GM19238 (cell line): Measurements from ENCODE around the gene BHLHE41.

Source experiments
- DNase-seq: peaks from one replicate; pipeline ENCODE4 v3.0.0; 2011; ENCODE audit warnings: low spot score; ENCODE audit not compliant: insufficient read length

The BHLHE41 gene

DNA sequence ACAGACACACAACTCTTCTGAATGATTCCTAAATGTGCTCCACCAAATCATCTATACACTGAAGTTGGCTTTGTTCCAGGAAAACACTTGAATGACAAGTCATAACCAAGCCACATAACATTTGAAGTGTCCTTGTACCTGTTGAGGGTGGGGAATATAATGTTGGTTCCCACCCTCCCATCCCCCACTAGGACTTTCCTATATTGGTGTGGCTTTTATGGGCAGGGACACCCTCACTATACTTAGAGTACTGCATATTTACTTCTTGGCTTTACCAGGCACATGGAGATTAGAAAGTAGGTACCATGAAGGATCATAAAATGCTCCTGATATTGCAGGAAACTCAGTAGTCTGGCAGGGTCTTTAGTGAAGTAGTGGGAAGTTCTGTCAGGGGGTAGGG, 9.7 kb upstream of the BHLHE41 start:
- DNase-seq = no peak

DNA sequence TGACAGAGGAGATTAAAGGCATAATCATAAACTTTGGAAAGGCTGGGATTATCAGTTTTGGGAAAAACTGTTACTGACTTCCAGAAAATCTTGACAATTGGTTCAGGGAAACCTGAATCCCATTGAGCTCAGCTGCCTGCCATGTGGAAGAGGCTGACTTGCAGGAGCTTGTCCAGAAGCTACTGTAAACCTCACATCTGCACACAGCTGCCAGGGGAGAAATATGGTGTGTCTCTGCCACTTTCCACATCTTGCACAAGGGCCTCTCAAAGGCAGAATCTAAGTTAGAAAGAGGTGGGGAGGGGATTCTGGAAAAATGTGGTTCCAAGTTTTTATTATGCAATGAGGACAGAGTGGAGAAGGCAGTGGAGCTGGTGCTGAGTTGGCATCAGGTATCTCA, 8.7 kb upstream of the BHLHE41 start:
- DNase-seq = no peak

DNA sequence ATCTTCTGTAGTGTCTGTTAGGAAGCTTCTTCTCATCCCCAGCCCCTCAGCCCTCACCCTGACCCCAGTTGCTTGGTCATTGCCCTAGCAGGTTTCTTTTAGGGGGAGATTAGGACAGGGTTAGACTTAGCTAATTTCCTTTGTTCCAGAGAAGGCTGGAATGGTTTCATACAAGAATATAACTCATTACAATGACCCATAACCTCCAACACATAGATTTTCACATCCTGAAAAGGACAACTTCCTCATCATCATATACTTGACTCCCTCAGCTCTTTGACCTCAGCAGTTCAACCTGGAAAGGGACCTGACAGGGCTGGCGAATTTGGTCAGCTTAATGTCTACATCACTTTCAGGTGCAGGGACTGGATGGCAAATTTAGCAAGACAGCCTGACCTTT, 8.0 kb upstream of the BHLHE41 start:
- no peak for DNase-seq

DNA sequence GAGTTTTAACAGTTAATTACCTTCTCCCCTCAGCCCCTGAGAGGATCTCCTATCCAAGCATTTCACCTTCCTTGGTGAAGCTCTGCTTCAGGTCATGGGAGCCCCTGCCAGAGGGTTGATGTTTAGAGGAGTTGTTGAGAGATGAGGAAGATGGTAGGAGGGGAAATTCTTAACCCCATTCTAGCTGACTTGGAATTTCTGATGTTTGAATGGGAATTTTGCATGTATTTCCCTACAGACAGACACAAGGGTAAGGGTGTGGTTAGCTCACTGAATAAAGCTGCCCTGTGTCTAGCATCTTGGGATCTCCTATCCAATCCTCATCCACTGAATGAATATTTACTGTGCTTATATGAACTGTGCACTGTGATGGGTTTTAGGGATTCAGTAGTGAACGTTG, 7.1 kb upstream of the BHLHE41 start:
- no peak for DNase-seq

DNA sequence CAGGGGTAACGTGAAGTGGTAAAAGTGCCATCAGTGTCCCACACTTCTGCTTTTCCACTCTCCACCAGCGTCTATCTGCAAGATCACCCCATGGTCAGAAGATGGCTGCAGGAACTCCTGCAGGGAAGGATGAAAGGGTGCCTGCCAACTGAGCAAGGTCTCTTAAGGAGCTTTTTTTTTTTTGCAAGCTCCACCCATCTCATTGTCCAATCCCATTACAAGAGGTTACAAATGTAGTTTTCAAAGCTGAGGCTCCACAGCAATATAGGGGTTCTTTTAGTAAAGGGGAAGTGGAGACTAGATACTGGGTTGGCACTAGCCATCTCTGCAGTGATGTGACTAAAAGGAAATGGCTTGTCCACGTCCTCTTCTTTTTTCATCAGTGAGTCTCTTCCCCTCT, 5.9 kb upstream of the BHLHE41 start:
- DNase-seq = no peak

DNA sequence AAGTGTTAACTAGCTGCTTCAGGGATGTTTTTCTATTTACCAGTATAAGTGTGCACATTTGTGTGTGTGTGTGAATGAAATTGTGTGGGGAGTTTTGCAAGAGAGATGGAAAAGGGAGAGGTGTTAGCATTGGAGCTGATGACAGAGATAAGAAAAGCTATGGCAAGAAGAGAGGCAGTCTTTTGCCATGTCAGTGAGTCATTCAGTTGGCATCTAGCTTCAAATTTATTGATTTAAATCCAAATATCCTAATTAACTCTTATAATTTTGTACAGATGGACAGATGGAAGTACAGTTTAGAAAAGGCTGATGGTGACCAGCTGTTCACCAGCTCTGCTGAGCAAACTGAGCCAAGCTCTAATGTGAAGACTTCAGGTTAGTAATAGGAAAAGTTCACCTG, 3.3 kb upstream of the BHLHE41 start:
- DNase-seq = no peak

DNA sequence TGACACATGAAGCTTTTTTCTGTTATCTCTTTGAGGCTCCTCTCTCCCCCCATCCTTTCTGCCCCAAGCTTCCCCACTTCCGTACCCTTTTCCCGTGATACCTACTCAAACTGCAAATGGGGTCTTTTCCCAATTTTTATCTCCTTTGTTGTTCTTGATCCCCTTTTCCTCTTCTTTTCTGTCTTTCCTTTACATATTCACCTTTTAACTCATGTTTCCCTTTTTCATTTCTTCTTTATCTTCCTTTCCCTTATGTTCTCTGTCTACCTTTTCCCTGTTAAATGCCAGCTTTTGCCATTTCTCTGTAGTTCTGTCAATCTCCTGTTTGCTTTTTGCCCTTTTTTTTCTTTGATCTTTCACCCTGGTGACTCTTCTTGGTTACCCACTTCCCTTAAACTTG, 2.6 kb upstream of the BHLHE41 start:
- no peak for DNase-seq

DNA sequence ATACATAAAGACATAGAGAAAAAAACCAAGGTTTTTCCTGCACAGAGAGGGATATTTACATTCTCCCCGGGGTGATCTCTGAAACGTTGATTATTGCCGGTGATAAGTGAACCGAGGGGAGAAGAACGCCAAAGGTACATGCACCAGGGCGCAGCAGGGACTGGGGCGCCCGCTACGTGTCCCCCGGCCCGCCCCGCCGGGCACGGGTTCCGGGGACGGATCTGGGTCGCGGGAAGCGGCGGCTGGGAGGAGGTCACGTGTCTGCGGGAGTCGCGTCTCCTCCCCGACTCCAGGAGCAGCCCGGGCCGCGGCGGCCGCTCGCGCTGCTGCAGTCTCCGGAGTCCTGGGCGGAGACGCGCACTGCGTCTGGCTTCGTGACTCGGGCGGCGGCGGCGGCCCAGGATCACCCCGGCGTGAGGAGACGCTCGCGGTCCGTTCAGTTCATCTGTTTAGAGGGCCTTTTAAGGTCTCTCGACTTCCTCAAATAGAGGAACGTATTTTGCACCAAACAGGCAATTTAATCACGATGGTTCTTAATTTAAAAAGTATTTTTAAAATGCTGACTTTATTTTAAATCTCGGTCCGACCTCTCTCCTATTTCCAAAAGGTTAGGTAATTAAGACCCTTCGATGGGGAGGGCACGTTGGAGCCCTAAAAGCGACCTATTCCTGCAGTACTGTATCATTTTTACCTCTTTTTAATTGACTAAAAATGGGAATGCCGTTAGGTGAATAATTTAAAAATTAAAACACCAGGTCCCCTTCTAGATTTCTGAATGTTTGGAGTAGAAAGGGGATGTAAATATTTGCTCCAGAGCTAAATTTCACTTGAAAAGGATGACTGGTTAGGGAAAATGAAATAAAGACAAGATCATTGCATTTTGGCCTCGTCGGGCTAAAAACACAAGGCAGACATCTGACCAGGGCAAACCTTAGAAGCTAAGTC, 1.8 kb upstream of the BHLHE41 start:
- peak; percentile 50 for DNase-seq

DNA sequence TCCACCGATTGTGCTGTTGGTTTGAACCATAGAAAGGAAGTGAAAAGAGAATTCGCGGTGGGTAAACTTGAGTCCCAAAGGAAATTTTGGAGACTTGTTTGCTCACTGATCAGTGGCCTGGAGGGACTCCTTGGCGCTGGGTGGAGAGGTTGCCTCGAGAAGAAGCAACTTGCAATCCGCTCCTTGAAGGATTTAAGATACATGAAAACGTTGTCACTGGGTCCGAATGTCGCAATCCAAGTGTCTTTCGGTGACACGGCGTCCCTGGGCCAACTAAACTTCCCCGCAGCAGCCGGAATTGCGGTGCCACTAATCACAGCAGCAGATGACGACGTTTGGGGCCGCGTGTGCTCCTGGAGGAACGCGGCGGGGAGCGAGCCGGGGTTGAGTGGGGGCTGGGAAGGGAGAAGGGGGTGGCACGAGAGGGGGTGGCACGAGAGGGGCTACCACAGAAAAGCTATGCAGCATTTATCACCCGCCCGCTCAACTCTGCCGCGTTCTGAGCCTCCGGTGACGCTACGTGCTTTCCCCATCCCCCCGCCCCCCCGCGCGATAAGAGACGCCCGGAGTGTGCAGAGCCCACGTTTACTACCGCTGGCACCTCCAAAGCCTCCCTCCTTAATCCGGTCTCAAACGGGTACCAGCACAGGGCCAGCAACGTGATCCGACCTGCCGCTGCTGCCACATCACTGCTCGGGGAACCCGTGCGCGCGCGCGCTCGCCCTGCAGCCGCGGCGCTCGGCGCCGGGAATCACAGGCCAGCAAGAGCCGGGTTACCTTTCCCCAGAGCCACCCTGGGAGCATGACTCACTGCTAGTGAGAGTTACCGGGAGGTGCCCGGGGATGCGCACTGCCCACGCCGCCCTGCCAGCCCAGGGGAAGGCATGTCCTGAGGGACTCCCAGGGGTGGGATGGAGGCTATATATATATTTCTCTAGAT, 833 bp upstream of the BHLHE41 start:
- peak; percentile 27 for DNase-seq

DNA sequence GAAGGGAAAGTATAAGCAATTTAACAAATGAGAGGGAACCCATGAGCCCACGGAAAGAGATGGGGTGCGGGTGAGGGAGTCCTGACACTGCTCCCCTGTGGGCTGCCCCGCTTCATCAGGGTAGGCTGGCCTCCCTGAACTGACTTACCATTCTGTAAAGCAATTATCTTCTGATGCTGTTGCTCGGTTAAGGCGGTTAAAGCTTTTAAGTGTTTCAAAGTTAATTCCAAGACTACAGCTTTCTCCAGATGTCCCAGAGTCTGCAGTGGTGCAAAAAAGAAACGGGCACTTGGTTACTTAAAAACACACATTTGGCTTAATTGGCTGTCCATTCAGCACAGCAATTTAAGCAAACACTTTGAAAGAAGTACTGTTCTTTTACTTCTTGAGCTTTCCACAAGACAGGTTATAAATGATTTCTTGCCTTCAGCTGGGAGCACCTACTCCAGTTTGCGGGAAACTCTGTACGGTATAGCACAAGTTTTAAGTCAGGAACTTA, 1.3 kb downstream of the BHLHE41 start:
- DNase-seq = no peak

DNA sequence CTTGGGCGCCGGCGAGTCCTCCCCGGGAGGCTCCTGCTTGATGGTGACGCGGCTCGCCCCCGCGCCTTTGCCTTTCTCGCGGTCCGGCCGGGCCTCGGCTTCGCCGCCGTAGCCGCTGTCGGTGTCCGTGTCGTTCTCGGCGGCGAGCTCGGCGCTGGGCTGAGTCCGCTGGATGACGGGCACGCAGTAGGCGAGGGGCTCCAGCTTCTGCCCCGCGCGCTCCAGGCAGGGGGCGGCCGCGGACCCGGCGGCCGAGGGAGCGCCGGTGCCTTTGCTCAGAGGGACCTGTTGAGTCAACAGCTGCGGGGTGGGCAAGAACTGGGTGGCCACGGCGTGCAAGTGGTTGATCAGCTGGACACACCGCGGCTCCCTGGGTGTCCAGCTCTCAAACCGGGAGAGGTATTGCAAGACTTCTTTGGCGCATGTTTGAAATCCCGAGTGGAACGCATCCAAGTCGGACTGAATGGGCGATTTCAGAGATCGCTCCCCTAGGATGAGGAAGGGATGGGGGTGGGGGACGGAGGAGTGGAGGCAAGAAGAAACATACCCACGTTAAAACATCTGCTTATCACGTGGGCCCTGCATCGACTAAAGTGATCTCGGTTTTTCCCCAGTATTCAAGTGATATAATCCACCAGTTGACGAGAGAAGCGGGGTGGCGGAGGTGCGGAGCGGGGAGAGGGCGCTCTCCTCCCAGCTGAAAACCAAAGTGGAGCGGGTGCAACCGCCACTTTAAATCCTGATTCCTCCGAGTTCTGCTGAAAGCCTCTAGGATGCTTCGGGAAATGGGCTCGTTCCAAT, 2.0 kb downstream of the BHLHE41 start:
- peak; percentile 27 for DNase-seq

DNA sequence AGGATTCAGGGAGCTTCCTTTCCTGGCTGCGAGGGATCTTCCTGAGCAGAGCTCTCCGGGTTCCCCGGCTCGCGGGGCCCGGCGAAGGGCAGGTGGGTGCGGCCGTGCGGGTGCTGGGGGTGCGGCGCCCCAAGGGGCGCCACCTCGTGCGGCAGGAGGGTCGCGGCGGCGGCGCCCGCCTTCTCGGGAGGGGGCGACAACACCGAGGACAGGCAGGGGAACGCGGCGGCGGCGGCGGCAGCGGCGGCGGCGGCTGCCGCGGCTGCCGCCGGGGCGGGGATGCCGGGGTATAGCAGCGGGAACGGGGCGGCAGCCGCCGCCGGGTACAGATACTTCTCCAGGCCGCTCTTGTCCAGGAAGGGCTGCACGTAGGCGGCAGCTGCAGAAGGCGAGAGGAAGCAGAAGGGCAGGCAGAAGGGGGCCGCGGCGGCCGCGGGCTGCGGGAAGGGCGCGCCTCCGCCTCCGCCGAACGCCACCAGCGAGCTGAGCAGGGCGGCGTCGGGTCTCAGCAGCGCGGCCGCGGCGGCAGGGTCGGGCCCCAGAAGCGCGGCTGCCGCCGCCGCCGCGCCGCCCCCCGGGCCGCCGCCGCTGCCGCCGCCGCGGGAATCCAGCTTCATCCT, 2.7 kb downstream of the BHLHE41 start:
- DNase-seq = peak; percentile 23

DNA sequence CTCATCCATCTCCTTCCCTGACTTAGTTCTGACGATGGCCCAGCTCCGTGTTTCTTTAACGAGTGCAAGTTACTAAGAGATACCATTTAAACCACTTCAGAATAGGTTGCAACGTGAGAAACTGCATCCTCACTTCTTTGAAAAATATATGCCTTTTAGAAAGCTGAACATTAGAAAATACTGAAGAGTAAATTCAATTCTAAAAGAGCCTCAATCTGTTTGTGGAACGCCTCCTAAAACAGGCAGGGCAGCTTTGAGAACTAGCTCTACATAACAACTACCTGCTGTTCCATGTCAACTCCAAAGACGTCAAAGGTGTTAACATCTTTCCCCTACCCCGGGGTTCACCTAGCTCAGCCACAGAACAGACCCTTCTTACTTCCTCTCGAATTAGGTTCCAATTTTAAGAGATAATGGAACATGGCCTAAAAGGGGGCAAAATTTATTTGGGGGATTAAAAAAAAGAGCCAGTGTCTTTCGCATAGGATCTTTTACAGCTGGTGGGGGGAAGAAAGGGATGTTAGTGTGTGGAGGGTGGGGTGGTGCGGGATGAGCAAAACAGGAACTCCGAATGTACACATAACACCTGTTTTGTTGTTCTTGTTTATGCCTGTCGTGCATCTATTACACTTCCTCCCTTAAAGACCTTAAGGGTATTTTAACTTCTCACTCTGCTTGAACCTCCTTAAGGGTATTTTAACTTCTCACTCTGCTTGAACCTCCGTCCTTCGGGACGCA, 3.3 kb downstream of the BHLHE41 start:
- no peak for DNase-seq

DNA sequence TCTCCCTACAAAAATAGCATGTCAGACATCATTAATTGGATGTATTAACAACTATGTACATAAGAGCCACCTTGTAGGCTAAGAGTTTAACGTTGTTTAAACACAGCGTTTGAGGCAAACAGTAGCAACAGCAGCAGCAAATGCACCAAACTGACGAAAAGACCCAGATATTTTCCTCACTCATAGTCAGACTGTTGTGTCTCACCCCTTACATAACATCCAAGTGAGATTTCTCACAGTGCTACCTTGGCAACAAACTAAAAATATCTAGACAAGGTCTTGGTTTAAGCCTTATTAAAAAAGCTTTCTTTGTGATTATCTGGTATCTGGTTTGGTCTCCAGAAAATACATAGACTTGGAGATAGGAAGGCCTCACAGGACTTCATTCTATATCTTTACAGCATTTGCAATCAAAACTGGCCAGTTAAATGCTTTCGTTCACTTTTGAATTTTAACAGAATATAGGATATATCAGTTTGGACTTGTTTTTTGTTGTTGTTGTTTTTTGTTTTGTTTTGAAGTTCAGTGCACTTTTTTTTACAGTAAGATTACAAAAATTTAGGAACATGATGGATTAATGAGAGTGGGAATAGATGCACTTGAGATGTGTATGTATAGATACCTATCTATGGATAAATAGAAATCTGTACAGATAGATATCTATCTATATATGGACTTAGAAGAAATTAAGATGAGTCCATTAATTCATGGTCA, 4.1 kb downstream of the BHLHE41 start:
- no peak for DNase-seq

DNA sequence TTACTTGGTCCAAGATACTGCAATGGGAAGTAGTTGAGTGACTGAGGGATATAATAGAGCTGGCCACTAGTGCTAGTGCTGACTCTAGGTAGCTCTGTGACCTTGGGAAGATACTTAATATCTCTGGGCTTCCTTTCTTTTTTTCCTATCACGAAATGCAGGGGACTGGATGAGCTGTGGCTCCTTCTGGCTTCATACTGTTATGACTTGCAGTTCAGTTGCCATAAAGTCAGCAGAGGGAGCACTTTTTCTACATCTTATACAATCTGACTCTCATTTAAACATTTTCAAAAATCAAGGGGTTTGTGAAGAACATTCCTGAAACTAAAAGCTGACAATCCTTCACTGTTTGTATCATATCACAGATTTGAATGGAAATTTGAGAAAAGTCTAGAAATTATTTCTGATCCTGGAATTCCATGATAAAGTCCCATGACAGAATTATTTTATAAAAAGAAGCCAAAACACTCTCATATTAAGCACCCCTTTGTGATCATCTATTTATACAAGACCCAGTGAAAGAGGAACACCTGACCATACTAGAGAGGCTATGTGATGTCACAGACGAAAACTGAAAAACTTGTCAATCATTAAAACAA, 5.3 kb downstream of the BHLHE41 start:
- no peak for DNase-seq

DNA sequence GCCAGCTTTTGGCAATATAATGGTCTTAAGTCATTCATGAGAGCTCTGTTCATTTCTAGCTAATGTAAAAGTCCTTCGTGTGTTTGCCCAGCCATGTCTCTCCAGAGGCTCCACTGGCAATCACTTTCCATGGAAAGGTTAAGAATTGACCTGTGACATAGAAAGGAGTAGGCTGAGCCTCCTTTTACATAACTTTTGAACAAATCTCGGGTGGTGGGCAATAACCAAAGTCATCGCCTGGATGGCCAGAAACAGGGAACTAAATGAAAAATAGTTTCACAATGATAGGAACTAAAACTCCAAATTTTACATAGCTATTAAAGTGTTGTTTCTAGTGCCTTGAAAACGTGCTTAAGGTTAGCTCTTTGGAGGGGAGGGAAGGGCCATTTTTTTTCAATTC, 6.5 kb downstream of the BHLHE41 start:
- no peak for DNase-seq

DNA sequence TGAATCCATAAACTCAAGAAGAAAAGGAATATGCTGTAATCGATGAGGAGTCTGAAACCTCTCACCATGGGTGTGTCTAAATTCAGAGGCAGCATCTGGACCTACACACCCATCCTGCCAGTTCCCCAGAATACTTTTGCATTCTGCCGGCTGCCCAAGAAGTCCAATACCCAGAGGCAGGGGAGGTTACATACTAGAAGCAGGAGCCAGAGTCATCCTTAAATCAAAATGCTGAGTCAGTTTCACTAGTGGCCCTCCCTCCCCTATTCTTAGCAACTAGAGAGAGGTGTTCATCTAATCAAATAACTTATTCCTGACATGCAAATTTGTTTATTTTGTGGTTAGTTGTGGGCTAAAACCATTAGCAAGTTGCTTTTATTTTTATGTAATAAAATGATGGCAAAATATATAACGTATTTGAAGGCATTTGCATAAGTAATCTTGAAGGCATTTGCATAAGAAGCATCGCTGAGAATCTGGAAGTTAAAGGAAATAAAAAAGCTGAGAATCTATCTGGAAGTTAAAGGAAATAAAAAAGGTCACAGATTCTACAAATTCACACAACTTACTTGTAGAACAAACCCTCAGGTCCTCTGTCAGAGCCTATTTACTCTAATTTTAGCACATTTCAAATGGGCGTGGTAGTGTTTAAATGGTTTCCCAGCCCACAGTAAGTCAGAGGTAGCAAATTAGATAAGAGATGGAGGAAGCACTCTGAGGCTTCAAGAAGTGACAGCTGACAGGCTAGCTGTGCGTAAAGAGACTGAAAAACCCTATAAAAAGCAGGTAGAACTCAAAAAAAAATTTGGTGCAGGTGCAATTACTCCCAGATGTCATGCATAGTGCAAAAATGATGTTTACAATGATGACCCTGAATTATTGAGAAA, 7.8 kb downstream of the BHLHE41 start:
- DNase-seq = no peak
